ENCODE data around the gene ENPP1. TPM values are rescaled to one million over a fixed set of nuclear protein-coding genes. Genes with fewer than 3 reads are reported as not detected.

Gene ENPP1
- total RNA-seq, 3 donors from 2014 or later: 12.7 to 23.4 (median 21.2) TPM

DNA sequence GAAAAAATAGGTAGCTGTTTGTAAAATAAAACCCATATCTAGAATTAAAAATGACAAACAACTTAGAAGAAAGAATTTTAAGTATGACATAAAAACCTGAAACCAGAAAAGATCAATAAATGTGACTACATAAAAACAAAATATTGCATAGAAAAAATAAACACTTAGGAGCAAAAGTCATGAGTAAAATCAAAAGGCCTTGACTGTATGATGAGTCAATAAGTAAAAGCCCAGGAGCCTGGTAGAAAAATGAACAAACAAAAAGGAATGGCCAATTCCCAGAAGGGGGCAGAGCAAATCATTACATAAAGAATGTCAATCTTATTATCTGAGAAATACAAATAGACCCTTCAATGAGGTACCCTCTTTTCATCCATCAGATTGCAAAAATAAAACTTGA is 20.7 kb upstream of the ENPP1 start:
- no peaks in the 10 kb centered on the region for H3K36me3 ChIP-seq (ENCODE audit: low read depth)
- H3K4me3 ChIP-seq: no peak overlapping the region
- intact Hi-C loops (cut with DNase I, micrococcal nuclease): no loop called here
- ATAC-seq: no peak
- no peak for TF ChIP-seq CTCF (IDR thresholded peaks at IDR 0.05)
- DNase-seq: no peak
- H3K4me1 ChIP-seq (ENCODE audit: low read depth): no peaks in the 10 kb centered on the region
- H3K9me3 ChIP-seq: no peaks in the 10 kb centered on the region

DNA sequence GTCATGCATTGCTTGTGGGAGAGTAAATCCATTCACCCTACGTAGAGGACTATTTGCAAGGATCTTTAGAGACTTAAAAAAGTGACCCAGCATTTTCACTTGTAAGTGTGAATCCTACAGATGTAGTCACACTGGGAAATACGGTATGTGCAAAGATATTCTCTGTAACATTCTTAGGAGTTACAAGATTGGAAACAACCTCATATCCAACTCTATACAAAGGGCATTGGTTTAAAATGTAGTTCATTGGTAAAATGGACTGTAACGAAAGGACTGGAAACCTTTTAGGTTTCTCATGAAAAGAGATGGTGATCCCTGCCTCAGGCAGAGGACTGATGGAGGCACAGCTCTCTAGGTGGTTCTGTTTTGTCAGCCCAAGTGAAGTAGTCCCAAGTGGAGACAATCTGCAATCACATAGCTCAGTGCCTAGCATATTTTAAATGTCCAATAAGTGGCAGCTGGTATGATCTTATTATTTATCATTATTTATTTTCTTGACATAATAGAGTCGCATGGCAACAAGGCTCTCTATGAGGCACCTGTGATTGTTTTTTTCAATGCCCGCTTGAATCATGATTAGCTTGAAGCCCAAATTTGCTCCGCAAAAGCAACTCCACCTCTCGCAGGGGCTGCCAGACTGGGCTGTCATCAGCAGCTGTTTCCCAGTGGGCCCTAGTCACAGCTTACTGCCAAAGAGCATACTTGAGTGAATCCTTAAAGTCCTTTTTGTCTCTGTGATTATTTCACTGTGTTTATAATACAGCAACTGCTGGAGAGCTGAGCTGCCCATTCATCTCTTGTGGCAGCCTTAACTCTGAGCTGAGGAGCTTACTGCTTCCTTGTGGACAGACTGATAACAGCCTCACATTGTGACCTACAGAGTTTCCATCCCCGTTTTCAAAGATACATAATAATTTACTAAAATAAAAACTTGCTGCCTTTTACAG is 19.8 kb upstream of the ENPP1 start:
- peak; percentile 45 for ATAC-seq
- Histone ChIP-seq H3K4me1 (ENCODE audit: low read depth) (no peaks in the 10 kb centered on the region), H3K9me3 (no peaks in the 10 kb centered on the region), H3K4me3 (no peak overlapping the region), H3K36me3 (ENCODE audit: low read depth) (no peaks in the 10 kb centered on the region)
- peak in 1 of 3 donors; percentile 12 for DNase-seq
- intact Hi-C loops (cut with DNase I, micrococcal nuclease): no loop called here
- TF ChIP-seq CTCF (IDR thresholded peaks at IDR 0.05): no peak

DNA sequence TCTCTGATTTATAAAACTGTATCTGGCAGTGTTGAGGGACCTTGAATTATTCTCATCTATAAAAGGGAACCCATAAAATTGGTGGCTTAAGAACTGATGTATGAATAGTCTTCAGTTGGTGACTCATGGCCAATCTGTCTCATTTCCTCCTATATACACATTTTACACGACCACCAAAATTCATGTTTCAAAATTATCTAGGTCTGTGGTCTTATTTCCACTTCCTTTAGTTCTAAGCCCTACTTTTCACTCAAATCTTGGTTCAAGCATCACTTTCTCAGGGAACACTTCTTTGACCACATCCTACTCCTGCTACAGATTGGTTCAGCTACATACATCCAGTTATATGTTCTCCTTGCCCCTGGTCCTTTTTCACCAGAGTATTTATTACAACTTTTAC is 18.6 kb upstream of the ENPP1 start:
- no peaks in the 10 kb centered on the region for H3K9me3 ChIP-seq
- H3K4me1 ChIP-seq (ENCODE audit: low read depth): no peaks in the 10 kb centered on the region
- no peak for ATAC-seq
- intact Hi-C loops (cut with DNase I, micrococcal nuclease): no loop called here
- no peak for TF ChIP-seq CTCF (IDR thresholded peaks at IDR 0.05)
- no peaks in the 10 kb centered on the region for H3K36me3 ChIP-seq (ENCODE audit: low read depth)
- H3K4me3 ChIP-seq: no peak overlapping the region
- no peak for DNase-seq

DNA sequence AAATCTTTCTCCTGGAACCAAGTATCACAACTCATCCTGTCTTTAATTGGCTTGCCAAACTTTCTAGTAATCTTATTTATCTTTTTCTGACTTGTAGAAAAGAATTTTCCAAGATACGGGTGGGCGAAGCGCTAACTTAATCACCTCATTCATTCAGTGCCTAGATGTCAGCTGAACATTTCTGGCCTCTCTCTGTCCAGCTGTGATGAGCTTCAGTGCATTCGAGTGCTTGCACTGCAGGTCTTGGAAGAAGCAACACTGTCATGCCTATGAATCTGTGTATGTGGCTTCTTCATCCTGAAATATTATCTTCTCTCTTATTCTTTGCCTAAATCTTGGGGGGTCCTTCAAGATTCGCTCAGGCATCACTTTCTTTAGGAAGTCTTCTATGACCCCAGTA is 16.3 kb upstream of the ENPP1 start:
- H3K9me3 ChIP-seq: no peaks in the 10 kb centered on the region
- TF ChIP-seq CTCF (IDR thresholded peaks at IDR 0.05): no peak
- DNase-seq: no peak
- intact Hi-C loops (cut with DNase I, micrococcal nuclease): no loop called here
- no peaks in the 10 kb centered on the region for H3K36me3 ChIP-seq (ENCODE audit: low read depth)
- no peaks in the 10 kb centered on the region for H3K4me1 ChIP-seq (ENCODE audit: low read depth)
- no peak overlapping the region for H3K4me3 ChIP-seq
- ATAC-seq: no peak

DNA sequence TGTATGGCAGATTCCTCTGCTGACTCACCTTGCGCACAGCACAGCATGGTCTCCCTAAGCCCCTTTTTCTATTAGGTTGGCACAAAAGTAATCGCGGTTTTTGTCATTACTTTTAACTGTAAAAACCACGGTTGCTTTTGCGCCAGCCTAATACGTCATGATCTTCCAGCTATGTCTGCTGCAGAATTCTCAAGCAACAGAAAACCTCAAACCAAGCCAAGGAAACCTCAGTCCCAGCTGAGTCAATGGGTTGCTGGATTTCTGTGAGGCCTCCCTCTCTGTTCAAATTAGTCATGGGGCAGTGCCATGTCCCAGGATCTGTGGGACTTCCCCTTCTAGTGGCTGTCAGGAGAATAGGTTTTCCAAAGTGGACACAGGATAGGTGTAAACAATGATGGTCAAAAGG is 15.7 kb upstream of the ENPP1 start:
- Histone ChIP-seq H3K4me3 (no peak overlapping the region), H3K36me3 (ENCODE audit: low read depth) (no peaks in the 10 kb centered on the region), H3K9me3 (no peaks in the 10 kb centered on the region), H3K4me1 (ENCODE audit: low read depth) (no peaks in the 10 kb centered on the region)
- peak; percentile 23 for ATAC-seq
- DNase-seq: no peak
- TF ChIP-seq CTCF (IDR thresholded peaks at IDR 0.05): no peak
- intact Hi-C loops (cut with DNase I, micrococcal nuclease): no loop called here
